Measurements from ENCODE around the gene MTMR3. TPM values are rescaled to one million over a fixed set of nuclear protein-coding genes. Genes with fewer than 3 reads are reported as not detected.

Gene MTMR3
- total and polyA plus RNA-seq, 2 of the 8 experiments (the other 6 are each of a cell fraction or from before 2014, with no cell fraction given): 16.9 to 18.5 TPM

GRCh38 chr22:29856496-29856895 is 26.5 kb upstream of the MTMR3 start:
- no peak for TF ChIP-seq HDAC2 (IDR thresholded peaks at IDR 0.05; ENCODE audit: borderline replicate concordance in 1 of 2, low read depth in 2 of 2, low read length in 2 of 2)
- no peak for TF ChIP-seq TBP (IDR thresholded peaks at IDR 0.05; ENCODE audit: low read depth, low read length)
- no peak for TF ChIP-seq TCF12 (IDR thresholded peaks at IDR 0.05; ENCODE audit: low read depth, low read length)
- no peak for TF ChIP-seq EGR1 (IDR thresholded peaks at IDR 0.05; ENCODE audit: borderline replicate concordance, low read depth, low read length)
- no peak for TF ChIP-seq JUN (IDR thresholded peaks at IDR 0.05; ENCODE audit: low read depth, low read length)
- H3K23me2 ChIP-seq (ENCODE audit: low read depth, low read length): no peaks in the 10 kb centered on the region
- POLR2A ChIA-PET (ENCODE audit: partially characterized antibody): no interaction called here

More at GRCh38 chr22:29856496-29856895, 26.5 kb upstream of the MTMR3 start:
- Histone ChIP-seq H4K5ac (ENCODE audit: insufficient read length, low read depth, low read length) (no peak overlapping the region), H3K4me1 (replicated peaks in 1 of 4; ENCODE audit: control insufficient read depth in 3 of 4, insufficient read depth in 4 of 4, low read length in 3 of 4) (no peaks in the 10 kb centered on the region; a peak in 1 of 7 replicates), H3K56ac (replicated peaks; ENCODE audit: insufficient read length, low read depth, low read length) (no peak overlapping the region), H3K4me2 (ENCODE audit: insufficient read depth in 1 of 2, low read depth in 2 of 2, low read length in 2 of 2) (no peak overlapping the region), H2BK20ac (ENCODE audit: low read length) (no peak overlapping the region), H2BK5ac (ENCODE audit: low read depth, low read length) (no peak overlapping the region; the same call in 1 of the 2 replicates), H3K27ac (ENCODE audit: low read depth, low read length) (no peak overlapping the region), H3K9me3 (ENCODE audit: insufficient read depth in 2 of 2, low read depth in 1 of 2, low read length in 1 of 2) (peaks cover 0 to 4% of the 10 kb centered on the region in 2 experiments; a peak in 1 of 4 replicates), H2AFZ (ENCODE audit: low read length) (no peak overlapping the region), H3K27me3 (replicated peaks in 1 of 4; ENCODE audit: control insufficient read depth in 3 of 4, extremely low read depth in 1 of 4, insufficient read depth in 3 of 4, low read length in 3 of 4) (peaks cover 0 to 2% (median 0%) of the 10 kb centered on the region in 4 experiments; a peak in 2 of 7 replicates), H3K36me3 (ENCODE audit: control insufficient read depth in 2 of 4, insufficient read depth in 4 of 4, low read length in 3 of 4) (no peaks in the 10 kb centered on the region), H3K14ac (ENCODE audit: insufficient read length) (no peak overlapping the region), H2BK120ac (replicated peaks; ENCODE audit: low read depth, low read length) (no peak overlapping the region), H3K23ac (ENCODE audit: insufficient read length) (no peak overlapping the region), H4K8ac (ENCODE audit: extremely low read depth, insufficient read depth, low read length) (no peak overlapping the region), H4K91ac (replicated peaks; ENCODE audit: insufficient read length, low read length) (no peak overlapping the region), H3K79me2 (ENCODE audit: control insufficient read depth in 1 of 2, insufficient read depth in 2 of 2, low read length in 2 of 2) (no peaks in the 10 kb centered on the region), H3K4me3 (ENCODE audit: extremely low read depth in 1 of 4, insufficient read depth in 2 of 4, low read depth in 3 of 4, low read length in 4 of 4) (no peak overlapping the region), H3K18ac (ENCODE audit: extremely low read depth, low read length) (no peak overlapping the region), H3K9ac (replicated peaks in 1 of 4; ENCODE audit: extremely low read depth in 1 of 4, low read depth in 3 of 4, low read length in 3 of 4) (no peak overlapping the region), H4K20me1 (replicated peaks in 1 of 2; ENCODE audit: control insufficient read depth in 1 of 2, insufficient read depth in 2 of 2, low read length in 2 of 2) (no peaks in the 10 kb centered on the region), H3K4ac (replicated peaks; ENCODE audit: insufficient read length, low read depth, low read length) (no peak overlapping the region), H3K79me1 (ENCODE audit: low read depth, low read length) (no peaks in the 10 kb centered on the region), H2BK12ac (ENCODE audit: low read depth, low read length) (no peak overlapping the region), H2AK5ac (ENCODE audit: low read depth, low read length) (no peak overlapping the region), H2BK15ac (ENCODE audit: low read length) (no peak overlapping the region)
- FAIRE-seq: no peak
- CTCF ChIA-PET (ENCODE audit: partially characterized antibody): interaction anchor here (0.6 to 0.9 kb wide), 2 partner anchors 85 to 150 kb away, joined by 3 to 4 read pairs; no protein-coding TSS in a partner anchor
- WGBS, 2 experiments (ENCODE audit: extremely low coverage in 1 of 2, insufficient coverage in 1 of 2, insufficient read length in 1 of 2, insufficient replicate concordance in 2 of 2, low coverage in 1 of 2, low lambda C conversion rate in 2 of 2, missing lambda C conversion rate in 1 of 2): 91% methylated on average over 3 of the region's 3 CpGs; no CpG with 5 or more reads in 1 of the 2 experiments
- no peak for DNase-seq (ENCODE audit: low read depth in 1 of 2, low spot score in 2 of 2)
